HCEC 1CT (cell line): ENCODE data around the gene CYSLTR2.
"Not testable (repeated sequence)": the region's sequence is repeated elsewhere in the genome, so short reads cannot be mapped to it uniquely, and the experiment has no call there.

Source experiments
- DNase-seq: peaks from one replicate; pipeline ENCODE4 v3.0.0-alpha.2; 2017

CYSLTR2 gene

GRCh38 chr13:48696676-48697075 lies 42.9 kb downstream of the CYSLTR2 start:
- not testable (repeated sequence) for DNase-seq

GRCh38 chr13:48707405-48707804 lies 53.7 kb downstream of the CYSLTR2 start:
- DNase-seq, result no peak

DNA sequence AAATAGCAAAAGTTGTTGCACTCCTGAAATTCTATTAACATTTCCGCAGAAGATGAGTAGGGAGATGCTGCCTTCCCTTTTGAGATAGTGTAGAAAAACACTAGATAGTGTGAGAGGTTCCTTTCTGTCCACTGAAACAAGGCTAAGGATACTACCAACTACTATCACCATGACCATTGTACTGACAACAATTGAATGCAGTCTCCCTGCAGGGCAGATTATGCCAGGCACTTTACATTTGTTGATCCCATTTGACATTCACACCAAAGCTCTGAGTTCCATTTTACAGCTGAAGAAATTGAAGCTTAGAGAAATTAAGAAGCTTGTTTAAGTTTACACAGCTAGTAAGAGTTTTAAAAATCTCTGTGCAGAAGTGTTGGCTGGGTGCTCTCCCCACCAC lies 55.0 kb downstream of the CYSLTR2 start:
- DNase-seq, result no peak

GRCh38 chr13:48709213-48709612 lies 55.5 kb downstream of the CYSLTR2 start:
- DNase-seq, result no peak

- DNase-seq, result no peak
Measured at GRCh38 chr13:48710160-48710559, 56.4 kb downstream of the CYSLTR2 start.

DNA sequence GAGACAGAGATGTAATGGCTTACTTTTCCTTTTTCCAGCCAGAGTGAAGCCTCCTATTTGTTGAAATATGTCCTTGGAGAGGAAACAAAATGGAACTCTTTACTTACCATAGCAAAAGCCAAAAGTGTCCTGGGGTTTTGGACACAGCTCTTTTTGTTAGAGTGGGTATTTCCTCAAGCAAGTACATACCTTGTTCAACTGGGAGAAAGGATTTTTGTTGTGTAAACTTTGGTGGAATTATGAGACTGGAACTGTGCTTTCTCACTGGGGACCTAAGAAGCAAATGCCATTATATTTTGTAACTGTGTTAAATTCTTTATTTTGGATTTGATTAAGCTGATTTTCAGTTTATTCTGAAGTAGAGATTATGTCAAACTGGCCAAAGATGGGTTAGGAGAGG lies 58.4 kb downstream of the CYSLTR2 start:
- DNase-seq, result no peak

- DNase-seq, result no peak
Measured at GRCh38 chr13:48715977-48716376, 62.2 kb downstream of the CYSLTR2 start.

- DNase-seq, result no peak
Measured at GRCh38 chr13:48720621-48721020, 66.9 kb downstream of the CYSLTR2 start.

DNA sequence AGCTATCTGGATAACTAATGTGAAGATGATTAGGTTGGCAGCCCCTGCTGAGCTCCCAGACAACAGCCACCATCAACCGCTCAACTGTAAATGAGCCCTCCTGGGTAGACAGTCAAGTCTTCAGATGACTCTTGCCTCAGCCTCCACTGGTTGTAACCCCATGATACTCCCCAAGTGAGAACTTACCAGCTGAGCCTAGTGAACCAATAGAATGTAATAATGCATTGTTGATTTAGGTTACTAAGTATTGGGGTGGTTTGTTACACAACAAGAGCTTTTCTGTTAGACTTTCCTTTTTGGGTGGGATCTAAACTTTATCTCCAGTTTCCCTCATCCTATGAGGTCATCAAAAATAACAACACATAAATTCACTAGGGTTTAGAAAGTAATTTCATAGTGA lies 69.4 kb downstream of the CYSLTR2 start:
- DNase-seq, result no peak

- DNase-seq, result no peak
Measured at GRCh38 chr13:48725271-48725670, 71.5 kb downstream of the CYSLTR2 start.

- no peak for DNase-seq
Measured at GRCh38 chr13:48726711-48727110, 73.0 kb downstream of the CYSLTR2 start.

DNA sequence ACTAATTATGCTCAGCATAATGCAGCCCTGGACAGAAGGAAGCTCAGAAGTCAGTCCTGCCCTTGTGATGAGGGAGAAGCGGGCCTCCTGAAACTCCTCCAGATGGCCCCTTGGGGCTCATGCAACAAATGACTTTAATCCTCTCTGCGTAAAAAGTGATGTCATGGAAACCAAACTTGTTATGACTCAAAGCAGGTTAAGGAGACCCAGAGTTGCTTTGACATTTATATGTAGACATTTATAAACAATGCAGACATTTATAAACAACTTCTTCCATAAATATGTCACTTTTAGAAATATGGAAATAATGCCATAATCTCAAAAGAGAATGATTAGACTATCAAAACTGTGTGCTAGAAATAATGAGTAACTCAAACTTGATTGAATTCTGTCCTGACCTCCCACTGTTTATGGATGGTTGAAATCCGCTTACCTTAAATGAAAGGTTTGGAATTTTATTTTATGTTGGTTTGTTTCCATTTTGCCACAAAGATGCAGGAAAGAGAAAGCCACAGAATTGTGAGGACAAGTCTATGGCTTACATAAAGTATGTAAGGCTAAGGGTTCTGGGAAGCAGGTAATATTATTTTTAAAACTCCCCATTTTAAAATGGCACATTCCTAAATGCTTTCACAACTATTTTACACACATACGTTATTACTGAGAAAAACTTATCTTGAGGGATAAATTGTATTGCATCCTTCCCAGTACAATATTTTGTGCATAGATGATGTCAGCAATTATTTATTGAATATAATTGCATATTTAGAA lies 73.7 kb downstream of the CYSLTR2 start:
- DNase-seq, result peak; percentile 81

DNA sequence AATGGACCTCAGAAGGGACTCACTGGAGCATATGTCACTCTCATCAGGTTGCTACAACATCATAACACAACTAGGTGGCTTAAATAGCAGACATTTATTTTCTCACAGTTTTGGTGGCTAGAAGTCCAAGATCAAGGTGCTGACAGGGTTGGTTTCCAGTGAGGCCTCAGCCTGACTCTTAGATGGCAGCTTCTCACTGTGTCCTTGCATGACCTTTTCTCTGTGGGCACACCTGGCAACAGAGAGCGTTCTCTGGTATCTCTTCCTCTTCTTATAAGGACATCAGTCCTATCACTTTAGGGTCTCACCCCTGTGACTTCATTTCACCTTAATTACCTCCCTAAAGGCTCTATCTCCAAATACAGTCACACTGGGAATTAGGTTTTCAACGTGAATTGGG lies 74.5 kb downstream of the CYSLTR2 start:
- DNase-seq, result no peak

GRCh38 chr13:48728876-48729275 lies 75.1 kb downstream of the CYSLTR2 start:
- DNase-seq, result no peak

GRCh38 chr13:48729856-48730255 lies 76.1 kb downstream of the CYSLTR2 start:
- DNase-seq, result no peak

DNA sequence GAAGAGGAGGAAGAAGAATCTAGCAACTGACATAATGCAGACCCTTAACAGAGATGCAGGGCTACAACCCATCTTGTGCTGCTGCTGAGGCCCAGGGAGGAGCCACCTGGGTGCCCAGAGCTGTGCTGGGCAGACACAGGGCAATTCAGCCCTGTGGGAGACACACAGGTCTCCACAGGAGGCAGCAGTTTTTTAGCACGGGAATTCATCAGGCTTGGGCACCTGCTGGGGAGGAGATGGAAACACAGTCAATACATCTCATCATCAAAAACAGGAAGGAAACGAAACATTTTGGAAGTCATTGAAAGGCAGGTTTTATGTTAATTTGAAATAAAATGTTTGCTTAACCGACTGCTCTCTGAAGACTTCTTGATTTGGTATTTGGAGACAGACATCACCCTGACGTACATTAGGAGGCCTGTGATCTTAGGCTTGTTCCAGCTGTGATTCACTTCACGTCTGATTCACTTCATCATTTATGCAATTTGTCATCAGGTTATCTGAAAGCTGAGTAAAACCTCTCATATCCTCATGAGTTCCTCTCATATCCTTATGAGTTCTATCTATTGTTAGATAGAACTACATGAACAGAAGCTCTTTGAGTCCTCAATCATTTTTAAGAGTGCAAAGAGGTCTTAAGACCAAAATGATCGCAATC lies 77.4 kb downstream of the CYSLTR2 start:
- DNase-seq, result peak; percentile 81

DNA sequence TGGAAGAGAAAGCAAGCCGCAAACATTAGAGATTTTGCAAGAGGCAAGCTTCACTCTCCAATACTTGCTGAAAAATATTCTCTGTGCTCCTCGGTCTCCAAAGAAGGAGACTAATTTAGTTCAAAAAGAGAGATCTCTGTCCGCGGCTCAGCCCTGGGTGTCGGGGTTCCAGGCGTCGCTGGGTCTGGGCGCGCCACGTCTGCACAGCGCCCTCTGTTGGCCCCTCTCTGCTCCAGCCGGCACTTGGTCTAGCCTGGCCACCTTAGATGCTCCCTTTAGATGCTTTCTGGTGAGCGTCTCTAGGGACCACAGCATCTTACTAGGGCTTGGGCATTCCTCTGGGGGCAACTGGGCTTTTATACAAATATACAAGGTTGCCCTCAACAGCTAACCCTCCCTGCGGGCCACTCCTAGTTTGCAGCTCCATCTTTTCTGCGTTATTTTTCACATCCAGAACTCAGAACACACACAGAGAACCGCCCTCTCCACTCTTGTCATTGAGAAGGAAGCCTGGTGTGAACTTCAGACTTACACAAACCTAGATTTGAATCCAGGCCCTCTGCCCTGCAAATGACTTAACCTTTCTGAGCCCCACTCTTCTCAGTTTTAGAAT lies 78.3 kb downstream of the CYSLTR2 start:
- DNase-seq, result no peak

- no peak for DNase-seq
Measured at GRCh38 chr13:48733739-48734335, 80.1 kb downstream of the CYSLTR2 start.

- DNase-seq, result no peak
Measured at GRCh38 chr13:48735571-48735970, 81.8 kb downstream of the CYSLTR2 start.

GRCh38 chr13:48737689-48738088 lies 84.0 kb downstream of the CYSLTR2 start:
- no peak for DNase-seq

GRCh38 chr13:48738311-48738710 lies 84.6 kb downstream of the CYSLTR2 start:
- DNase-seq, result no peak

DNA sequence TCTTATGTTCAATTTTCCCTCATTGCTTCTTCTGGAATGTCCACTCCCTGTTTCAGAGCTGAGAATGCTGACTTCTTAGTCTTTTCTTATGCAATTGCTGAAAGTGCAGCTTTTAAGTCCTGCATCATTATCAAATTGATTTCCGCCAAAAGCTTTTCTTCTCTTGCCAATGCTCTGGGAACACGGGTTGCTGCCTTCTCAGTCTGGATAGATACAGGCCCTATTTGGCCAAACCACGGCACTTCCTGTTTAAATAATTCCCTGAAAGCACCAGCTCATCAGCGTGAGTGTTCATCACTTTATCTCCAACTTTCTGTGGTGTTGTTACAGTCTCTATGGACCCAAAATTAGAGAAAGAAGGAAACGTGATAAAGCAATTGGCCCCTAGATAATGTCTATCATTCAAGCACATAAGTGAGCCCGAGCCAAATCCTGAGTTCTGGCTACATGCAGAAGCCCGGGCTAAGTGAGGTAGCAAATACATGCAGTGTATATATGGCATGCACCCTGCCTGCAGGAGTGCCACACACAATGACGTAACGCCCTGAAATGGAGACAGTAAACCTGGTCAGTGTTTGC lies 85.7 kb downstream of the CYSLTR2 start:
- DNase-seq, result peak; percentile 22

GRCh38 chr13:48741377-48741776 lies 87.6 kb downstream of the CYSLTR2 start:
- DNase-seq, result no peak
